ENCODE data around the gene SELENOF. TPM values are rescaled to one million over a fixed set of nuclear protein-coding genes. Genes with fewer than 3 reads are reported as not detected.
"Not testable (repeated sequence)": the region's sequence is repeated elsewhere in the genome, so short reads cannot be mapped to it uniquely, and the experiment has no call there.

Gene SELENOF
- total RNA-seq, 2 donors from 2014 or later: 114 to 130 TPM

DNA sequence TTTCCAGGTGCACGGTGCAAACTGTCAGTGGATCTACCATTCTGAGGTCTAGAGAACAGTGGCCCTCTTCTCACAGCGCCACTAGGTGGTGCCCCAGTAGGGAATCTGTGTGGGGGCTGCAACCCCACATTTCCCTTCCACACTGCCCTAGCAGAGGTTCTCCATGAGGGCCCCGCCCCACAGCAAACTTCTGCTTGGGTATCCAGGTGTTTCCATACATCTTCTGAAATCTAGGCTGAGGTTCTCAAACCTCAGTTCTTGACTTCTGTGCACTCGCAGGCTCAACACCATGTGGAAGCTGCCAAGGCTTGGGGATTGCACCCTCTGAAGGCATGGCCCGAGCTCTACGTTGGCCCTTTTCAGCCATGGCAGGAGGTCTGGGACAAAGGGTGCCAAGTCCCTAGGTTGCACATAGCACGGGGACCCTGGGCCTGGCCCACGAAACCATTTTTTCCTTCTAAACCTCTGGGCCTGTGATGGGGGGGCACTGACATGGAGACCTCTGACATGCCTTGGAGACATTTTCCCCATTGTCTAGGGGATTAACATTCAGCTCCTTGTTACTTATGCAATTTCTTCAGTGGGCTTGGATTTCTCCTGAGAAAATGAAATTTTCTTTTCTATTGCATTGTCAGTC, 10.5 kb upstream of the SELENOF start:
- ATAC-seq: no peak
- no peak for DNase-seq
- intact Hi-C loops (cut with DNase I): no loop called here

DNA sequence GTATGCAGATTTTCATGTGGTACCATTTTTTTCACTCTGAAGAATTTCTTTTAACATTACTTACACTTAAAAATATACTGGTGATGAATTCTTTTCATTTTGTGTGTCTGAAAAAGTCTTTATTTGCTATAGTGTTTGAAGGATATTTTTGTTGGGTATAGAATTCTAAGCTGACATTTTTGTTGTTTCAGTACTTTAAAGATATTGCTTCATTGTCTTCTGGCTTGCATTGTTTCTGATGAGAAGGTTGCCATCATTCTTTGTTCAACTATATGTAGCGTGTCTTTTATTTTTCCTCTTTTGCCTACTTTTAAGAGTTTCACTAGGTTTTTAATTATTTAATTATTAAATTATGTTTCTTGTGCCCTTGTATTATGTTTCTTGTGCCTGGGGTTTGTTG, 8.5 kb upstream of the SELENOF start:
- intact Hi-C loops (cut with DNase I): no loop called here
- DNase-seq (no peak), ATAC-seq (no peak)

DNA sequence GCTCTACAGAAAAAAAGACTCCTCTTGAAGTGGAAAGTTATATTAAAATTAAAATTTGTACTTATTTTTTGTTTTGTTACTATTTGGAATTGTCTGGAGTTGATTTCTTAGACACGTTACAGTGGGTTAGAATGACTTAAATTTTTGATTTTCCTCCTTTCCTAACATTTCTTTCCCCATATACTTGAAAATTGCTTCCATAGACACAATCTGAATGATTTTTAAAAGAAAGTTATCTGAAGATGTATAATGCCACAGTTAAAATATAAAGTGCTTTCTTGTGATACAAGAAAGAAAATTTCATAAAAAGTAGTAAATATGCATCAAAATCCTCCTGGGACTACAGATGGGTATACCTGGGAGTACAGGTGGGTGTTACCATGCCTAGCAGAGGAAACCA, 2.8 kb upstream of the SELENOF start:
- intact Hi-C loops (cut with DNase I): loop anchor here in 1 of 2 donors (10.0 kb wide), 1 partner anchor 212 kb away; the partner anchor contains the start of gene SH3GLB1
- ATAC-seq (no peak), DNase-seq (no peak)

DNA sequence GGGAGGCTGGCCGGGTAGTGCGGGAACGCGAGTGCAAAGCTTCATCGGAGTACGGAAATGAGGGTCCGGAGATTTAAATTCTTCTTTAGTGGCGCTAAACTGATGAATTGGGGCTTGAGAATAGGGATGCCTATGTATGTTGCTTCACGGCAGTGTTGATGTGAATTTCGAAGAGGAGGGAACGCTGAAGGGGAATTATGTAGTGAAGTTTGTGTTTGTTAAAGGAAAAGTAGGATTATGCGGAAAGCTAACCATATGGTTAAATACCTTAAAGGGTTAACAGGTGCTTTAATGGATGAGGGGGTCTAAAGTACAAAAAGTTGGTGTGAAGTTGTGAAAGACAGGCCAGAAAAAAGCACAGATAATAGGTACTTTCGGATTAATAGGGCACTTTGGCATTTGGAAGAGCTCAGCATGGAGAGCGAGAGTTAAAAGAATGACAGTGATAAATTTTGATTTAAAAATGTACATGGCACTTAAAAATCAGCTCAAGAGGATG, 1.9 kb upstream of the SELENOF start:
- no peak for ATAC-seq
- intact Hi-C loops (cut with DNase I): loop anchor here in 1 of 2 donors (10.0 kb wide), 1 partner anchor 211 kb away; the partner anchor contains the start of gene SH3GLB1
- DNase-seq: no peak

DNA sequence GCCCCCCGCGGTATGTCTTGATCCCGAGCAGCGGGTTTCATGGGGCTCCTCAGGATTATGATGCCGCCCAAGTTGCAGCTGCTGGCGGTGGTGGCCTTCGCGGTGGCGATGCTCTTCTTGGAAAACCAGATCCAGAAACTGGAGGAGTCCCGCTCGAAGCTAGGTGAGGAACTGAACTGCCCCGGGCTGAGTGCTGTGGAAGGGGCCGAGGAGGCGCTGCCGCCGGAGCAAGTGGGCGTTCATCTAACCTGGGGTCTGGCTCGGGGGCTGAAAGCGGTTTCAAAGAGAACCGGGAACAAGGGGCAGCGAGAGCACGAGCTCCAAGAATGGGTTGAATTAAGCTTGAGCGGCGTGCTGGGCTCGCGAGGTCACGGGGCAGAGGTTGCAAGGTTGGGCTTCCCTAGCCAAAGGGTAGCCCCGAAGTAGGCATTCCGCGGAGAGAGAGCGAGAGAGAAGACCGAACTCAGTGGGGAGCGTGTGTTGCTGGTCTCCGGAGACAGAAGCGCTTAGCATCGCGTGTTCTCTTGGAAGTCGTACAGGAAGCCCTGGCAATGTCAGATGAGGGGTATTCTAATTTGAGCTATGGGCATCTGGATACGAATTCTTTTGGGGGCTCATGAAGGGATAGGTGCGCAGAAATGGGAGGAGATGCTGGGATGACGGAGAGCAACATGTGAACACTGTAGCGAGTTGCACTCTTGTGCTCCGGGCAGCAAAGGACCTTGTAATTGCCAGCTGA, 1.2 kb upstream of the SELENOF start:
- intact Hi-C loops (cut with DNase I): loop anchor here in 1 of 2 donors (10.0 kb wide), 1 partner anchor 210 kb away; the partner anchor contains the start of gene SH3GLB1
- DNase-seq (peak; percentile 54), ATAC-seq (peak; percentile 27 to 46)

DNA sequence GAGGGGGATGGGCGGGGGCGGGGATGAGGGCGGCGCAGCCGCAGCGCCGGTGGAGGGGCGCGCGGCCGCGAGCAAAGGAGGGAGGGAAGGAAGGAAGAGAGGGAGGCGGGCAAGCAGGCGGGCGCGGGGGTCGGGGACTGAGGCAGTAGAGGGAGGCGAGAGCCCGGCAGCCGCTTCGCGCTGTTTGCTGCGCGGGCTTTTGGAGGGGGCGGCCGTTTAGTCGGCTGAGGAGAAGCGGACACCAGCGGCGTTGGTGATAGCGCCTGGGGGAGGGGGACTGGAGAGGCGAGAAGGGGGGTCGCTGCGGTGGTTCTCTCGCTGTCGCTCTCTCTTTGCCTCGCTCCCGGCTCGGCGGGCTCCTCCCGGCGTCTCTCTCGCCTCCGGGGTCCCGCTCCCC, 673 bp upstream of the SELENOF start, which contains the start of gene HS2ST1:
TSS of gene HS2ST1 (plus strand) at position 35 of the 397 bp plus-strand sequence.
- no peak for DNase-seq
- no peak for ATAC-seq
- intact Hi-C loops (cut with DNase I): loop anchor here in 1 of 2 donors (10.0 kb wide), 1 partner anchor 210 kb away; the partner anchor contains the start of gene SH3GLB1

DNA sequence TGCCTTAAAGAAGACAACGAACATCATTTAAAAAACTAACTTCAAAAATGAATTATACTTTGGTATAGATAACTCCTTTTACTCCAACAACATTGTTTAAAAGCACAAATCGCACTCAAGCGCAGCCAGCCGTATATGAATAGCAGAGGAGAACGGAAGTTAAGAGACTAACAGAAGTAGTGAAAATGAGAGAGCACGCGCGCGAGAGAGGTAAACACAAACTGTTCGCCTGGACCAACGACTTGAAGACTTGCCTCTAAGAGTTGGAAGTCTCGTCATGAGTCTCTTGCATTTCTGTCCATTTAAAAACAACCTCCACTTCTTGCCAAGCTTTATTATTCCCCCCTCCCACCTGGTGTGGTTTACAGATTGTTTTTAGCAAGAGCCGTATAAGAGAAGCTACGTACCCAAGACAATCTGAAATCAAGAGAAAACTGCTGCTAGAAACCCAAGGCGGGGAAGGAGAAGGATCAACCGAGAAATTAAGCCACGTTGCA, 479 bp downstream of the SELENOF start:
- ATAC-seq (no peak), DNase-seq (no peak)
- intact Hi-C loops (cut with DNase I): loop anchor here in 1 of 2 donors (10.0 kb wide), 1 partner anchor 209 kb away; the partner anchor contains the start of gene SH3GLB1

DNA sequence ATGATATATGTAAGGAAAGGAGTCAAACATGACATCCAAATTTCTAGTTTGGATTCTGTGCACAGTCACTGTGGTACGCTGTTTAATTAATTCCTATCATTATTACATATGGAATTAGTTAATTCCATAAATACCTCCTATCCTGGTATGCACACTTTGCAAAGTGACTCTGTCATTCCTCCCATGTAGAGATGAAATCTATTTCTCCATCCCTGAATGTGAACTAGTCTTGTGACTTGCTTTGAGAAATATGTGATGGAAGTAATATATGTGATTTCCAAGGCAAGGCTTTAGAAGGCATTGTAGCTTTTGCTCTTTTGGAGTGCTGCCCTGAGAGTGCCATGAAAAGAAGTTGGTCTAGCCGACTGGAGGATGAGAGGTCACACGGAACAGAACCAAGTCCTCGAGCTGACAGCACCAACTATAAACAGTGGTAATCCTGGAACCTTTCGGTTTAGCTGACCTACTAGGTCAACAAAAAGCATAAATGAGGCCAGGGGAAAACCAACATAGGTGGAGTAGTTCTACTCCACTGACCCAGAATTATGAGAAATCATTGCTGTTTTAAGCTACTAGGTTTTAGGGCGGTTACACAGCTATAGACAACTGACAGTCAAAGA, 1.5 kb downstream of the SELENOF start:
- no peak for ATAC-seq
- DNase-seq: no peak
- intact Hi-C loops (cut with DNase I): loop anchor here in 1 of 2 donors (10.0 kb wide), 1 partner anchor 208 kb away; the partner anchor contains the start of gene SH3GLB1

DNA sequence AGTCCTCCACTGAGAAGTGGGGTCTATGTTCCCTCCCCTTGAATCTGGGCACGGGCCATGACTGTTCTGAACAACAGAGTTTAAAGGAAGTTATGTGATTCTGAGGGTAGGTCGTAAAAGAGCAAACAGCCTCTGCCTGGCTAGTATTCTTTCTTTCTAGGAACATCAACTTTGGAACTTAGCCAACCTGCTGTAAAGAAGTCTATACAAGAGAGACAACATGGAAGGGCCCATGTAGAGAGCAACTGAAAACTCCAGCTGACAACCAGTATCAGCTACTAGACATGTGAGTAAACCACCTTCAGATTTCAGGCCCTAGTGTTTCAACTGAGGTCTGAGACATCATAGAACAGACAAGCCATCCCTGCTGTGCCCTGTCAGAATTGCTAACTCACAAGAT, 7.5 kb downstream of the SELENOF start:
- intact Hi-C loops (cut with DNase I): no loop called here
- no peak for DNase-seq
- no peak for ATAC-seq

DNA sequence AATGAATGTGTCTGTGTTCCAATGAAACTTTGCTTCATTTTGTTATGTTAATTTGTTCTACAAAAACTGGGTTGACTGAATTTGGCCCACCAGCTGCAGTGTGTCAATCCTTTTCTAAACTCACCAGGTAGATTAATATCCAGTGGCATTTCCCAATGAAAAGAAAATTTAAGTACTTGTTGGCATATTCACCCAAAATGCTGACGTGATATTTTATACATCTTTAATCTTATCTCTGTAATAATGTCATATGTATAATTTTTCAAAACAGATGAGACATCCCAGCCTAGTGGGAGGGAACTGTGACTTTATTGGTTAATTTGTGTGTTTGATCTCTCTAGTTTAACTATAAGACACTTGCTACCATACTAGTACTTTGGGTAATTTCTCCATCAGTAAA, 8.1 kb downstream of the SELENOF start:
- no peak for DNase-seq
- ATAC-seq: no peak
- intact Hi-C loops (cut with DNase I): no loop called here

DNA sequence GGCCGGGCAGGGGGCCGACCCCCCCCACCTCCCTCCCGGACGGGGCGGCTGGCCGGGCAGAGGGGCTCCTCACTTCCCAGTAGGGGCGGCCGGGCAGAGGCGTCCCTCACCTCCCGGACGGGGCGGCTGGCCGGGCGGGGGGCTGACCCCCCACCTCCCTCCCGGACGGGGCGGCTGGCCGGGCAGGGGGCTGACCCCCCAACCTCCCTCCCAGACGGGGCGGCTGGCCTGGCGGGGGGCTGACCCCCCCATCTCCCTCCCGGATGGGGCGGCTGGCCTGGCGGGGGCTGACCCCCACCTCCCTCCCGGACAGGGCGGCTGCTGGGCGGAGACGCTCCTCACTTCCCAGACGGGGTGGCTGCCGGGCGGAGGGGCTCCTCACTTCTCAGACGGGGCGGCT, 14.5 kb downstream of the SELENOF start:
- DNase-seq; intact Hi-C loops (cut with DNase I); ATAC-seq: not testable (repeated sequence)

DNA sequence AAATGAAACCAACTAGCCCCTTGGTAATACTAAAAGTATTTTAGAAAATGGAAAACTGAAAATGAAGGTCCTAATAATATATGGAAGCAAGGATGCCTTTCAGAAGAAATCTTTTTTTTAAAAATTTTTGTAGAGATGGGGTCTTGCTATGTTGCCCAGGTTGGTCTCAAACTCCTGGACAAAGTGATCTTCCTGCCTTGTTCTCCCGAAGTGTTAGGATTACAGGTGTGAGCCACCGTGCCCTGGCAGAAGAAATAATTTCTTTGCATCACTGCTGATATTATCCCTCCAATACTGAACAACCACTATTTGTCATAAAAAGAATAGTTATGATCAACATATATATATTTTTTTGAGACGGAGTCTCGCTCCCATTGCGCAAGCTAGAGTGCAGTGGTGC, 25.6 kb downstream of the SELENOF start:
- intact Hi-C loops (cut with DNase I): no loop called here
- no peak for DNase-seq
- ATAC-seq: no peak

DNA sequence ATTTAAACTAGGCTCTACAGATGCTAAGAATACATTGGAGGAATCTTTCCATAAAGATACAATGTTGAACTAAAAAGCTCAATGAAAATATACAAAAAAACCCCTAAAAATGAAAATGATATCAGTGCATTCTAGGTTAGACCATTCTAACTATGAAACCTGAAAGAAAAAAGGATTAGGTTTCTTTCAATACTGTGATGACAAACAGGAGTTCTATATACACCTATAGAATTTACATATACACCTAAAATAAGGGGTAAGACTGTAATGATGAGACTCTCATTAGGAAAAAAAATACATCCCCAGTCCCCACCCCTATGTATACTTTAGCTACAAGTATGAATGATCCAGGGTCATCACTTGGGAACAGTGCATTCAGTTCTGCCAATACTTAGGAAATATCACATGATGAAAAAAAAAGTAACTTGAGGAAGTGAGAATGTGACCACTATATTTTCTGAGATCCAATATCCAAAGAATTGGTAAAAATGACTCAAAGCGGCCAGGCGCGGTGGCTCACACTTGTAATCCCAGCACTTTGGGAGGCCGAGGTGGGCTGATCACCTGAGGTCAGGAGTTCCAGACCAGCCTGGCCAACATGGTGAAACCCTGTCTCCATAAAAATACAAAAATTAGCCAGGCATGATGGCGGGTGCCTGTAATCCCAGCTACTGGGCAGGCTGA, 26.3 kb downstream of the SELENOF start:
- DNase-seq (no peak), ATAC-seq (no peak)
- intact Hi-C loops (cut with DNase I): no loop called here

DNA sequence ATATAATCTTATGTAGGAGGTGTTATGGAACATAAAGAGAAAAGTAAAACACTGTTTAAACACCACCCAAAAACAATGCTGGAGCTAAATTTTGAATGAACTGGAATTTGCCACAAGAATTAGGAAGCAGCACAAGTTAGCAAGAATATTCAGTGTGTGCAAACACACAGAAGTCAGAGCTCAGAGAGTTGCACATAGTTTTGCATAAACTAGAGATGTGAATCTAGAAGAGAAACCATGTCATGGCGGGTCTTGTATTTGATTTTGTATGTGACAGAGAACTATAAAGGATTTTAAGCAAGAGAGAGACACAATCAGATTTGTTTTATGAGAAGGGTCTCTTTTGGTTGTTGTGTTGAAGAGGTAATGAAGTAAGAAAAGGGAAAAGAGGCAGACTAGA, 38.2 kb downstream of the SELENOF start:
- no peak for ATAC-seq
- intact Hi-C loops (cut with DNase I): no loop called here
- DNase-seq: no peak

DNA sequence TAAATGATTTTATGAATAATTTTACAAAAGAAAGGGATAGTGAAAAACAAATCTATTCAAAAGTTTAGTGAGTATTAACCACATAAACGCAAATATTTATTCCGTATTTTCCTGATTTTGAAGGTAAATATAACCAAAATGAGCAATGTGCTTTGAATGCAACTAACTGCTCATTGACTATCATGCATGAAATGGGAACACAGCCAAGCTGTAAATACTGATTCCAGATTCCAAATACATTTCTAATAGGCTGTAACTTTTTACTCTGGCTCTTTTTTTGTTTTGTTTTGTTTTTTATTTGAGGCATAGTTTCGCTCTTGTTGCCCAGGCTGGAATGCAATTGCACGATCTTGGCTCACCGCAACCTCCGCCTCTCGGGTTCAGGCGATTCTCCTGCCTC, 41.8 kb downstream of the SELENOF start:
- ATAC-seq (no peak), DNase-seq (no peak)
- intact Hi-C loops (cut with DNase I): no loop called here

DNA sequence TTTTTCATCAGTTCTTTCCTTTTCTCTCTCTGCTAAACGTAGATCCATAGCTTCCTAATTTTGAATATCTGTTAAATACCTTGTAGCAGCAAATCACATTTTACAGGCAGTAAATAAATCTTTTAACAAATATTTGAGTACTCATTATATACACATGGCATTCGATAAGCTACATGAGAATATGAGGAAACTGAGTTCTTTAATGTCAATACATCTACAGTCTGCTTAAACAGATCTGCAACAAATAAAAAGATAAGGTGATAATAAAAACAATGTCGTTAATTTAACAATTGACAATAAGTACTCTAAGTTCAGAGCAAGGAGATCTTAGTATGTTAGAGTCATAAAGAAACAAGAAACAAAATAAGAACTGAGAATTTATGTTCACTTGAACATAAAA, 42.9 kb downstream of the SELENOF start:
- DNase-seq (no peak), ATAC-seq (no peak)
- intact Hi-C loops (cut with DNase I): no loop called here

DNA sequence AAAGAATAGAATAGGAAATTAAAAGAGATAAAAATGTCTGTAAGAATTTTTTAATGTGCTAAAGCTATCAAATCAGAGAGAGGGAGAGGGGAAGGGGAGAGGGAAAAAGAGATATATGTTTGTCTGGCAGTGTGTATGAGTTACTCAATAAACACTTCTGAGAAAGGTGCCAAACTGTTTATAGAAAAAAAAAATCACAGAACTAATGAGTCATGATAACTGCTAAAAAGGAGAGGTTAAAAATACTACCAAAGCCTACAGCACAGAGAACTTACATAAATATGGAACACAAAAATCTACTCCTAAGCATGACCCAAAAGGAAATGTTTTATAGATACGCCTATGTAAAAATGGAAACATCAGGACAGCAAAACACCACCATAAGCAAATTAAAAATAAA, 45.4 kb downstream of the SELENOF start:
- intact Hi-C loops (cut with DNase I): no loop called here
- DNase-seq (no peak), ATAC-seq (peak in 1 of 2 donors; percentile 59)

DNA sequence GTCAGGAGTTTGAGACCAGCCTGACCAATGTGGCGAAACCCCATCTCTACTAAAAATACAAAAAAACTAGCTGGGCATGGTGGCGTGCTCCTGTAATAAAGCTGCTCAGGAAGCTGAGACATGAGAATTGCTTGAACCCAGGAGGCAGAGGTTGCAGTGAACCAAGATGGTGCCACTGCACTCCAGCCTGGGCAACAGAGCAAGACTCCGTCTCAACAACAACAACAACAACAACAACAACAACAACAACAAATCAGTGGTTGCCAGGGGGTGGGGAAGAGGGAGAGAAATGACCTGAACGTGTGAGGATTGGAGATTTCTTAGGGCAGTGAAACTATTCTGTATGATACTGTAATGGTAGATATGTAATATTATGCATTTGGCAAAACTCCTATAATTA, 46.6 kb downstream of the SELENOF start:
- intact Hi-C loops (cut with DNase I): not testable (repeated sequence)

DNA sequence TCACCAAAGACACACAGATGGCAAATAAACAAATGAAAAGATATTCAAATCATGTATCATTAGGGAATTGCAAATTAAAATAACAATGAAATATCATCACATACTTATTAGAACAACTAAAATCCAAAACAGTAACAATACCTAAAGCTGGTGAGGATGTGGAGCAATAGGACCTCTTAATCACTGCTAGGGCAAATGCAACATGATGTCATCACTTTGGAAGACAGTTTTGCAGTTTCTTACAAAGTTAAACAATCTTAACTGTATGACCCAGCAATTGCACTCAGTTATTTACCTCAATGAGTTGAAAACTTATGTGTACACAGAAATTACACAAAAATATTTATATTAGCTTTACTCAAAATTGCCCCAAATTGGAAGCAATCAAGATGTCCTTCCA, 47.3 kb downstream of the SELENOF start:
- DNase-seq (no peak), ATAC-seq (peak in 1 of 2 donors; percentile 61)
- intact Hi-C loops (cut with DNase I): no loop called here

More for the DNA sequence above, 46.6 kb downstream of the SELENOF start:
- not testable (repeated sequence) for ATAC-seq, DNase-seq
